ENCODE measurements around the gene GSTT2. TPM values are rescaled to one million over a fixed set of nuclear protein-coding genes. Genes with fewer than 3 reads are reported as not detected.
"Not testable (repeated sequence)": the region's sequence is repeated elsewhere in the genome, so short reads cannot be mapped to it uniquely, and the experiment has no call there.

GSTT2 gene
- total RNA-seq (2011; cell fraction: chromatin; rRNA removed; ENCODE audit: low replicate concordance), result not detected in 2 replicates
- total RNA-seq (2011; cell fraction: nucleolus; rRNA removed), result not detected in 2 replicates
- not detected in 2 replicates for total RNA-seq (2011; cell fraction: nucleoplasm; rRNA removed)
- total RNA-seq (2014; rRNA removed) (not detected in 2 replicates), total RNA-seq (2014; rRNA removed; fragmentation: Illumina TruSeq; extraction: Trizol) (not detected in 2 replicates), total RNA-seq (2015; rRNA removed; fragmentation: Illumina TruSeq; extraction: Trizol) (not detected in 2 replicates), total RNA-seq (2021) (not detected in 2 replicates), polyA plus RNA-seq (2011; rRNA removed) (not detected in 2 replicates), polyA plus RNA-seq (2014; fragmentation: Illumina TruSeq; extraction: Trizol) (not detected in 2 replicates), polyA plus RNA-seq (2014; fragmentation: Nextera tagmentation; extraction: Ambion mirVana) (not detected), polyA plus RNA-seq (2014; rRNA removed) (not detected in 2 replicates), polyA minus RNA-seq (2011; rRNA and poly(A)+ RNA removed) (not detected in 2 replicates), Bru-seq, nascent RNA (percentile 14 among the genes with signal in this experiment), BruChase-seq, experiment 1, labeled RNA remaining after a 2-hour chase (not detected), BruChase-seq, experiment 2, labeled RNA remaining after a 6-hour chase (not detected)
- polyA plus RNA-seq (2011; cell fraction: cytosol; rRNA removed), result not detected in 2 replicates
- polyA plus RNA-seq (2011; cell fraction: nucleus; rRNA removed), result not detected in 2 replicates
- polyA plus RNA-seq (2012), result not detected in 2 replicates
- polyA minus RNA-seq (2011; cell fraction: cytosol; rRNA and poly(A)+ RNA removed), result not detected in 2 replicates
- polyA minus RNA-seq (2011; cell fraction: nucleus; rRNA and poly(A)+ RNA removed), result not detected in 2 replicates
- long read RNA-seq, experiment 1, result 0 reads
- long read RNA-seq, experiment 2, result 0 reads
- long read RNA-seq, experiment 3, result 0 reads

GRCh38 chr22:23979557-23980240 is at the start of gene GSTT2:
GSTT2 (plus strand) TSS chr22:23980134.
- intact Hi-C loops (cut with micrococcal nuclease); ATAC-seq; POLR2A ChIA-PET; FAIRE-seq; H3K9me3 ChIP-seq (replicated peaks; ENCODE audit: control insufficient read depth, insufficient read depth, low read depth, low read length); H3K9me1 ChIP-seq (ENCODE audit: control insufficient read depth, insufficient read depth, low read length); H3K27ac ChIP-seq (ENCODE audit: extremely low read depth, low read depth, low read length); H3K4me3 ChIP-seq; H2AFZ ChIP-seq (ENCODE audit: low read depth, low read length); CTCF ChIA-PET (ENCODE audit: low intra/inter-chr PET ratio); H3K27me3 ChIP-seq (ENCODE audit: control insufficient read depth in 2 of 2, insufficient read depth in 2 of 2, low read length in 2 of 2); H3K4me2 ChIP-seq (ENCODE audit: insufficient read depth, low read length); H3K9ac ChIP-seq (ENCODE audit: insufficient read depth in 1 of 2, low read depth in 2 of 2, low read length in 2 of 2); DNase-seq (ENCODE audit: extremely low read depth in 1 of 4, low spot score in 3 of 4); H3K4me1 ChIP-seq (replicated peaks in 1 of 2; ENCODE audit: control insufficient read depth in 2 of 2, insufficient read depth in 2 of 2, low read length in 2 of 2); H3K79me2 ChIP-seq (ENCODE audit: control insufficient read depth, insufficient read depth, low read length); BruUV-seq (replicated peaks); H4K20me1 ChIP-seq (replicated peaks; ENCODE audit: control insufficient read depth, insufficient read depth, low read length); H3K36me3 ChIP-seq (ENCODE audit: control insufficient read depth, insufficient read depth, low read length): not testable (repeated sequence)
- no CpG with 5 or more reads among the region's 41 CpGs for WGBS (ENCODE audit: insufficient coverage, low coverage, missing lambda C conversion rate)
- in situ Hi-C loops (cut with MboI), result loop anchor here (5.0 kb wide), 1 partner anchor 1332 kb away; no protein-coding TSS in a partner anchor

Measured in K562 (cell line).